OCI-LY1 (cell line): Measurements from ENCODE around the gene EREG.

Experiments
- H2AFZ ChIP-seq: fragments of 200-600 bp; sonication (generic), shearing (Covaris generic); 2 replicates; pipeline ENCODE4 v1.6.0; 2014; ENCODE audit warnings: antibody characterized with exemption, mild to moderate bottlenecking, low read length
- H3F3A ChIP-seq: fragments of 200-600 bp; sonication (generic), shearing (Covaris generic); 2 replicates; pipeline ENCODE4 v1.6.0; 2014; ENCODE audit warnings: mild to moderate bottlenecking, antibody characterized with exemption, low read length, moderate library complexity; ENCODE audit not compliant: insufficient read depth
- H3K27ac ChIP-seq: fragments of 200-600 bp; sonication (generic); 2 replicates; pipeline ENCODE4 v1.5.1; 2014; ENCODE audit warnings: low read length, mixed run types, mild to moderate bottlenecking, low read depth; ENCODE audit not compliant: poor library complexity, severe bottlenecking
- H3K27me3 ChIP-seq: fragments of 200-600 bp; sonication (generic); 2 replicates; pipeline ENCODE4 v1.6.0; 2014; ENCODE audit warnings: antibody characterized with exemption, mild to moderate bottlenecking, low read length, moderate library complexity; ENCODE audit not compliant: insufficient read depth
- H3K36me3 ChIP-seq: fragments of 200-600 bp; sonication (generic); 2 replicates; pipeline ENCODE4 v1.6.1; 2014; ENCODE audit warnings: mild to moderate bottlenecking, antibody characterized with exemption, low read length, moderate library complexity, mixed read lengths; ENCODE audit not compliant: insufficient read depth
- H3K4me1 ChIP-seq: fragments of 200-600 bp; sonication (generic); 2 replicates; pipeline ENCODE4 v1.5.1; 2014; ENCODE audit warnings: mild to moderate bottlenecking, low read length, moderate library complexity; ENCODE audit not compliant: insufficient read depth, severe bottlenecking
- H3K4me2 ChIP-seq: fragments of 200-600 bp; sonication (generic), shearing (Covaris generic); 2 replicates; pipeline ENCODE4 v1.6.1; 2014; ENCODE audit warnings: low read length
- H3K4me3 ChIP-seq: fragments of 200-600 bp; sonication (generic); 2 replicates; pipeline ENCODE4 v1.5.1; 2014; ENCODE audit warnings: low read length, low read depth, mild to moderate bottlenecking, mixed read lengths; ENCODE audit not compliant: poor library complexity, severe bottlenecking
- H3K79me2 ChIP-seq: fragments of 200-600 bp; shearing (Covaris generic); 2 replicates; pipeline ENCODE4 v1.6.1; 2016; ENCODE audit warnings: mixed run types, low read length, mixed read lengths; ENCODE audit not compliant: insufficient read depth
- H3K9ac ChIP-seq: fragments of 200-600 bp; sonication (generic), shearing (Covaris generic); 2 replicates; pipeline ENCODE4 v1.6.1; 2014; ENCODE audit warnings: mild to moderate bottlenecking, low read length, mixed read lengths
- H3K9me2 ChIP-seq: fragments of 200-600 bp; sonication (generic), shearing (Covaris generic); 2 replicates; pipeline ENCODE4 v1.6.1; 2014; ENCODE audit warnings: low read depth, mild to moderate bottlenecking, low read length, mixed read lengths
- H3K9me3 ChIP-seq: fragments of 200-600 bp; shearing (Covaris generic); 2 replicates; pipeline ENCODE4 v1.6.1; 2014; ENCODE audit warnings: low read length, mixed read lengths
- H4K20me1 ChIP-seq: fragments of 200-600 bp; sonication (generic), shearing (Covaris generic); 2 replicates; pipeline ENCODE4 v1.6.0; 2016; ENCODE audit warnings: mild to moderate bottlenecking, low read length; ENCODE audit not compliant: insufficient read depth
- EZH2 ChIP-seq: fragments of 200-600 bp; sonication (generic), shearing (Covaris generic); IDR thresholded peaks from 2 replicates; pipeline ENCODE4 v1.8.0; 2017; ENCODE audit warnings: borderline replicate concordance, mixed run types, mild to moderate bottlenecking, antibody characterized with exemption, low read length, moderate library complexity, mixed read lengths
- TF ChIP-seq, protein P1 (sequence below): fragments of 200-600 bp; sonication (generic), shearing (Covaris generic); IDR thresholded peaks from 2 replicates; pipeline ENCODE4 v1.5.1; 2017; ENCODE audit warnings: mild to moderate bottlenecking, antibody characterized with exemption, low read length, moderate library complexity, mixed read lengths

Gene EREG

DNA sequence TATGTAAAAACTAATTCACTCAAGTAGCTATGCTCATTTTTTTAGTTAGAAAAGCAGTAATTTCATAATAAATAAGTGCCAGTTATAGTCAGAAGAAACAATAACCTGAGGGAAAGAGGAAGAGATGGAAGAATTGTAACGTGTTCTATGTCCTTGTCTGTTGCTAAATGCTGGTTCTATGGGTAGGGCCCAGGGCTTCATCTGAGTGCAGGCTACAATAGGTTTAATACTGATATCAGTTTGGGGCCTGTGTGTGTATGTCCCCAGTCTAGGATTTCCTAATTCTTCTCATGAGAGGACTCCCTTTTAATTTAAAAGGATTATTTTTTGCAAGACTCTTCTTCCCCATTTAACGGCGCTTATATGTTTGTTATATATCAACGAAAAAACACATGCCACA is 3.3 kb upstream of the EREG start:
- Histone ChIP-seq H3F3A (no peaks in the 10 kb centered on the region), H3K79me2 (no peaks in the 10 kb centered on the region), H3K36me3 (no peaks in the 10 kb centered on the region), H3K27ac (no peak overlapping the region), H2AFZ (no peak overlapping the region), H3K27me3 (no peaks in the 10 kb centered on the region), H3K9me3 (no peaks in the 10 kb centered on the region), H3K4me3 (no peak overlapping the region), H4K20me1 (no peaks in the 10 kb centered on the region), H3K4me1 (no peaks in the 10 kb centered on the region), H3K9me2 (no peaks in the 10 kb centered on the region), H3K4me2 (no peak overlapping the region), H3K9ac (no peak overlapping the region)
- TF ChIP-seq, protein P1, sequence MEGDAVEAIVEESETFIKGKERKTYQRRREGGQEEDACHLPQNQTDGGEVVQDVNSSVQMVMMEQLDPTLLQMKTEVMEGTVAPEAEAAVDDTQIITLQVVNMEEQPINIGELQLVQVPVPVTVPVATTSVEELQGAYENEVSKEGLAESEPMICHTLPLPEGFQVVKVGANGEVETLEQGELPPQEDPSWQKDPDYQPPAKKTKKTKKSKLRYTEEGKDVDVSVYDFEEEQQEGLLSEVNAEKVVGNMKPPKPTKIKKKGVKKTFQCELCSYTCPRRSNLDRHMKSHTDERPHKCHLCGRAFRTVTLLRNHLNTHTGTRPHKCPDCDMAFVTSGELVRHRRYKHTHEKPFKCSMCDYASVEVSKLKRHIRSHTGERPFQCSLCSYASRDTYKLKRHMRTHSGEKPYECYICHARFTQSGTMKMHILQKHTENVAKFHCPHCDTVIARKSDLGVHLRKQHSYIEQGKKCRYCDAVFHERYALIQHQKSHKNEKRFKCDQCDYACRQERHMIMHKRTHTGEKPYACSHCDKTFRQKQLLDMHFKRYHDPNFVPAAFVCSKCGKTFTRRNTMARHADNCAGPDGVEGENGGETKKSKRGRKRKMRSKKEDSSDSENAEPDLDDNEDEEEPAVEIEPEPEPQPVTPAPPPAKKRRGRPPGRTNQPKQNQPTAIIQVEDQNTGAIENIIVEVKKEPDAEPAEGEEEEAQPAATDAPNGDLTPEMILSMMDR: no peak
- no peak for TF ChIP-seq EZH2

DNA sequence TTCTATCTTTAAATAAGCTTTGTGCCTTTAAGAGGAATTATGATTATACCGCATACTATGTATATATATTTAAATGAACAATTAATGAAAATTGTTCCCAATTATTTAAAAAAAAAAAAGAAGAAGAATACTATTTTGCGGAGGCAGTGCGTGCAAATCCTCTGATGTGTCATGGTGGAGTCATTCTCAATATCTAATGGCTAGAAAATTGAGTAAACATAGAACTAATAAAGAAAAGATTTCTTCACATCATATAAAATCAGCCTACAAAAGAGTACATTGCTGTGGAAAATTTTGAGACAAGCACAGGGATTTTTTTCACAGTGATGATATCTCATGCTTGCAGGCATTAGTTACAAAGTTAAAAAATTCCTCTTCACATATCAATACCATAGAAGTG is 2.6 kb upstream of the EREG start:
- Histone ChIP-seq H3K4me2 (no peak overlapping the region), H3K27me3 (no peaks in the 10 kb centered on the region), H3K27ac (no peak overlapping the region), H2AFZ (no peak overlapping the region), H3K9ac (no peak overlapping the region), H4K20me1 (no peaks in the 10 kb centered on the region), H3K36me3 (no peaks in the 10 kb centered on the region), H3F3A (no peaks in the 10 kb centered on the region), H3K9me3 (no peaks in the 10 kb centered on the region), H3K9me2 (no peaks in the 10 kb centered on the region), H3K79me2 (no peaks in the 10 kb centered on the region), H3K4me1 (no peaks in the 10 kb centered on the region), H3K4me3 (no peak overlapping the region)
- TF ChIP-seq, protein P1: no peak
- no peak for TF ChIP-seq EZH2

DNA sequence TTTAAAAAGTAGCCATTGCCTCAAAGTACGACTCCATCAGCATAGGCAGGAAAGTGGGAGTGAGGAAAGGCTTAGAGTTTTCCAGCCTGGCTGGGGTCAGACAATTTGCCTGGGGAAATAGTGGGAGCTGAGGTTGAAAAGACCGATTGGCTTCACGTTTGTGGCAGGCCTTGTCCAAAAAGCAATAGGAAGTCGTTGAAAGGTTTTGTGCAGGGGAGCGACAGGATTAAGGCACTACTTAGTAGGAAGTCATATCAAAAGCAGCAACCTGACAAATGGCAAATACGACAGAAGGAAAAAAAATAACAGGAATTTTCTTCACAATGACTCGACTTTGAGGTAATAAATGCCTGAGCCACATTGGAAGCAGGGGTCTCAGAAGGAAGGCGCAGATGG is 691 bp upstream of the EREG start:
- no peak overlapping the region for H2AFZ ChIP-seq
- H3K4me2 ChIP-seq: no peak overlapping the region
- H3K9ac ChIP-seq: no peak overlapping the region

More for the DNA sequence above, 691 bp upstream of the EREG start:
- Histone ChIP-seq H3K9me2 (no peaks in the 10 kb centered on the region), H4K20me1 (no peaks in the 10 kb centered on the region), H3K27me3 (no peaks in the 10 kb centered on the region), H3K4me1 (no peaks in the 10 kb centered on the region), H3F3A (no peaks in the 10 kb centered on the region), H3K4me3 (no peak overlapping the region), H3K9me3 (no peaks in the 10 kb centered on the region), H3K36me3 (no peaks in the 10 kb centered on the region), H3K79me2 (no peaks in the 10 kb centered on the region), H3K27ac (no peak overlapping the region)
- no peak for TF ChIP-seq EZH2
- TF ChIP-seq, protein P1: no peak
